NCI-H2227 (cell line): ENCODE data around the gene FGFR2.
"Not testable (repeated sequence)": the region's sequence is repeated elsewhere in the genome, so short reads cannot be mapped to it uniquely, and the experiment has no call there.

ENCODE experiments used
- DNase-seq: peaks from one replicate; lab custom pipeline; 2025; ENCODE audit not compliant: unreplicated experiment; lab: John Stamatoyannopoulos, UW

Gene FGFR2

GRCh38 chr10:121526135-121526790 lies 72.0 kb downstream of the FGFR2 start:
- DNase-seq: no peak

- no peak for DNase-seq
Observed at GRCh38 chr10:121525251-121526134, 72.8 kb downstream of the FGFR2 start.

- DNase-seq: no peak
Observed at GRCh38 chr10:121524157-121524817, 74.0 kb downstream of the FGFR2 start.

- no peak for DNase-seq
Observed at GRCh38 chr10:121522831-121523230, 75.4 kb downstream of the FGFR2 start.

- DNase-seq: no peak
Observed at GRCh38 chr10:121521794-121522556, 76.3 kb downstream of the FGFR2 start.

- DNase-seq: not testable (repeated sequence)
Observed at GRCh38 chr10:121520526-121520925, 77.7 kb downstream of the FGFR2 start.

- no peak for DNase-seq
Observed at GRCh38 chr10:121519901-121520493, 78.2 kb downstream of the FGFR2 start.

GRCh38 chr10:121519411-121519810 lies 78.8 kb downstream of the FGFR2 start:
- DNase-seq: no peak

GRCh38 chr10:121518333-121518732 lies 79.9 kb downstream of the FGFR2 start:
- DNase-seq: no peak

GRCh38 chr10:121516093-121516865 lies 82.0 kb downstream of the FGFR2 start:
- no peak for DNase-seq

- DNase-seq: no peak
Observed at GRCh38 chr10:121514141-121514865, 83.9 kb downstream of the FGFR2 start.

- no peak for DNase-seq
Observed at GRCh38 chr10:121511943-121512342, 86.3 kb downstream of the FGFR2 start.

GRCh38 chr10:121511460-121511859 lies 86.8 kb downstream of the FGFR2 start:
- no peak for DNase-seq

GRCh38 chr10:121510201-121510771 lies 88.0 kb downstream of the FGFR2 start:
- no peak for DNase-seq

GRCh38 chr10:121509796-121510195 lies 88.4 kb downstream of the FGFR2 start:
- no peak for DNase-seq

- no peak for DNase-seq
Observed at GRCh38 chr10:121509112-121509511, 89.1 kb downstream of the FGFR2 start.

- no peak for DNase-seq
Observed at GRCh38 chr10:121503587-121504051, 94.6 kb downstream of the FGFR2 start.

GRCh38 chr10:121501796-121502195 lies 96.4 kb downstream of the FGFR2 start:
- DNase-seq: no peak
